ENCODE measurements around the gene NSUN2.
"Not testable (repeated sequence)": the region's sequence is repeated elsewhere in the genome, so short reads cannot be mapped to it uniquely, and the experiment has no call there.

NSUN2 gene

GRCh38 chr5:6660688-6661087 lies 27.8 kb upstream of the NSUN2 start:
- no peaks in the 10 kb centered on the region for H3K4me1 Mint-ChIP-seq (ENCODE audit: low read depth)
- peaks cover 91% of the 10 kb centered on the region for H3K36me3 Mint-ChIP-seq (ENCODE audit: low read depth)
- no peak overlapping the region for H3K4me3 Mint-ChIP-seq
- H3K27ac Mint-ChIP-seq, result no peak overlapping the region
- peaks cover 17% of the 10 kb centered on the region for H3K9me3 Mint-ChIP-seq
- H3K27me3 Mint-ChIP-seq, result no peaks in the 10 kb centered on the region
- intact Hi-C loops (cut with micrococcal nuclease), result no loop called here

GRCh38 chr5:6659941-6660684 lies 27.3 kb upstream of the NSUN2 start:
- Mint-ChIP-seq H3K36me3 (ENCODE audit: low read depth) (peaks cover 94% of the 10 kb centered on the region), H3K27ac (no peak overlapping the region), H3K4me3 (no peak overlapping the region), H3K4me1 (ENCODE audit: low read depth) (no peaks in the 10 kb centered on the region), H3K9me3 (peaks cover 23% of the 10 kb centered on the region), H3K27me3 (no peaks in the 10 kb centered on the region)
- intact Hi-C loops (cut with micrococcal nuclease), result no loop called here

- Mint-ChIP-seq H3K4me3 (no peak overlapping the region), H3K36me3 (ENCODE audit: low read depth) (peaks cover 87% of the 10 kb centered on the region), H3K9me3 (peaks cover 25% of the 10 kb centered on the region), H3K27me3 (no peaks in the 10 kb centered on the region), H3K27ac (no peak overlapping the region), H3K4me1 (ENCODE audit: low read depth) (no peaks in the 10 kb centered on the region)
- intact Hi-C loops (cut with micrococcal nuclease), result no loop called here
Measured at GRCh38 chr5:6656680-6657079, 23.8 kb upstream of the NSUN2 start.

GRCh38 chr5:6655432-6655831 lies 22.6 kb upstream of the NSUN2 start:
- peaks cover 80% of the 10 kb centered on the region for H3K36me3 Mint-ChIP-seq (ENCODE audit: low read depth)
- H3K27me3 Mint-ChIP-seq, result no peaks in the 10 kb centered on the region
- no peaks in the 10 kb centered on the region for H3K4me1 Mint-ChIP-seq (ENCODE audit: low read depth)
- no peak overlapping the region for H3K4me3 Mint-ChIP-seq
- intact Hi-C loops (cut with micrococcal nuclease), result no loop called here
- no peak overlapping the region for H3K27ac Mint-ChIP-seq
- H3K9me3 Mint-ChIP-seq, result peaks cover 25% of the 10 kb centered on the region

GRCh38 chr5:6652025-6652424 lies 19.2 kb upstream of the NSUN2 start:
- H3K4me3 Mint-ChIP-seq, result no peak overlapping the region
- peaks cover 31% of the 10 kb centered on the region for H3K4me1 Mint-ChIP-seq (ENCODE audit: low read depth)
- H3K9me3 Mint-ChIP-seq, result peaks cover 34% of the 10 kb centered on the region
- H3K36me3 Mint-ChIP-seq (ENCODE audit: low read depth), result peaks cover 63% of the 10 kb centered on the region
- H3K27ac Mint-ChIP-seq, result no peak overlapping the region
- intact Hi-C loops (cut with micrococcal nuclease), result no loop called here
- H3K27me3 Mint-ChIP-seq, result no peaks in the 10 kb centered on the region

- H3K4me1 Mint-ChIP-seq (ENCODE audit: low read depth), result peaks cover 52% of the 10 kb centered on the region
- intact Hi-C loops (cut with micrococcal nuclease), result no loop called here
- peaks cover 12% of the 10 kb centered on the region for H3K9me3 Mint-ChIP-seq
- H3K27me3 Mint-ChIP-seq, result no peaks in the 10 kb centered on the region
- no peak overlapping the region for H3K4me3 Mint-ChIP-seq
- no peak overlapping the region for H3K27ac Mint-ChIP-seq
- peaks cover 43% of the 10 kb centered on the region for H3K36me3 Mint-ChIP-seq (ENCODE audit: low read depth)
Measured at GRCh38 chr5:6649681-6650080, 16.8 kb upstream of the NSUN2 start.

- Mint-ChIP-seq H3K27ac (no peak overlapping the region), H3K4me3 (no peak overlapping the region), H3K4me1 (ENCODE audit: low read depth) (peaks cover 57% of the 10 kb centered on the region), H3K9me3 (peaks cover 12% of the 10 kb centered on the region), H3K27me3 (no peaks in the 10 kb centered on the region), H3K36me3 (ENCODE audit: low read depth) (peaks cover 45% of the 10 kb centered on the region)
- intact Hi-C loops (cut with micrococcal nuclease), result no loop called here
Measured at GRCh38 chr5:6649186-6649585, 16.3 kb upstream of the NSUN2 start.

- H3K4me1 Mint-ChIP-seq (ENCODE audit: low read depth), result peaks cover 72% of the 10 kb centered on the region
- H3K9me3 Mint-ChIP-seq, result peaks cover 12% of the 10 kb centered on the region
- peaks cover 36% of the 10 kb centered on the region for H3K36me3 Mint-ChIP-seq (ENCODE audit: low read depth)
- H3K27ac Mint-ChIP-seq; H3K27me3 Mint-ChIP-seq; H3K4me3 Mint-ChIP-seq; intact Hi-C loops (cut with micrococcal nuclease): not testable (repeated sequence)
Measured at GRCh38 chr5:6645571-6646362, 12.9 kb upstream of the NSUN2 start.

- H3K4me3 Mint-ChIP-seq, result no peak overlapping the region
- H3K4me1 Mint-ChIP-seq (ENCODE audit: low read depth), result peaks cover 69% of the 10 kb centered on the region
- intact Hi-C loops (cut with micrococcal nuclease), result no loop called here
- H3K36me3 Mint-ChIP-seq (ENCODE audit: low read depth), result peaks cover 33% of the 10 kb centered on the region
- H3K27me3 Mint-ChIP-seq, result no peaks in the 10 kb centered on the region
- no peak overlapping the region for H3K27ac Mint-ChIP-seq
- H3K9me3 Mint-ChIP-seq, result peaks cover 7% of the 10 kb centered on the region
Measured at GRCh38 chr5:6644794-6645241, 12.0 kb upstream of the NSUN2 start.

GRCh38 chr5:6642655-6643054 lies 9.8 kb upstream of the NSUN2 start:
- H3K9me3 Mint-ChIP-seq, result no peaks in the 10 kb centered on the region
- H3K36me3 Mint-ChIP-seq (ENCODE audit: low read depth), result peaks cover 20% of the 10 kb centered on the region
- H3K27ac Mint-ChIP-seq, result no peak overlapping the region
- no peak overlapping the region for H3K4me3 Mint-ChIP-seq
- intact Hi-C loops (cut with micrococcal nuclease), result no loop called here
- H3K27me3 Mint-ChIP-seq, result no peaks in the 10 kb centered on the region
- peaks cover 57% of the 10 kb centered on the region for H3K4me1 Mint-ChIP-seq (ENCODE audit: low read depth)

- peaks cover 29% of the 10 kb centered on the region for H3K4me1 Mint-ChIP-seq (ENCODE audit: low read depth)
- no peaks in the 10 kb centered on the region for H3K9me3 Mint-ChIP-seq
- intact Hi-C loops (cut with micrococcal nuclease), result no loop called here
- H3K27ac Mint-ChIP-seq, result no peak overlapping the region
- no peak overlapping the region for H3K4me3 Mint-ChIP-seq
- peaks cover 19% of the 10 kb centered on the region for H3K36me3 Mint-ChIP-seq (ENCODE audit: low read depth)
- H3K27me3 Mint-ChIP-seq, result no peaks in the 10 kb centered on the region
Measured at GRCh38 chr5:6638236-6638635, 5.4 kb upstream of the NSUN2 start.

- Mint-ChIP-seq H3K36me3 (ENCODE audit: low read depth) (peaks cover 19% of the 10 kb centered on the region), H3K4me1 (ENCODE audit: low read depth) (peaks cover 23% of the 10 kb centered on the region), H3K9me3 (no peaks in the 10 kb centered on the region), H3K27me3 (no peaks in the 10 kb centered on the region), H3K27ac (no peak overlapping the region), H3K4me3 (no peak overlapping the region)
- intact Hi-C loops (cut with micrococcal nuclease), result no loop called here
Measured at GRCh38 chr5:6637590-6637989, 4.7 kb upstream of the NSUN2 start.

- Mint-ChIP-seq H3K27me3 (no peaks in the 10 kb centered on the region), H3K36me3 (ENCODE audit: low read depth) (peaks cover 25% of the 10 kb centered on the region), H3K4me1 (ENCODE audit: low read depth) (peaks cover 29% of the 10 kb centered on the region), H3K27ac (no peak overlapping the region), H3K4me3 (no peak overlapping the region), H3K9me3 (no peaks in the 10 kb centered on the region)
- intact Hi-C loops (cut with micrococcal nuclease), result no loop called here
Measured at GRCh38 chr5:6637022-6637421, 4.2 kb upstream of the NSUN2 start.

GRCh38 chr5:6636293-6636692 lies 3.4 kb upstream of the NSUN2 start:
- intact Hi-C loops (cut with micrococcal nuclease), result no loop called here
- H3K4me3 Mint-ChIP-seq, result no peak overlapping the region
- H3K9me3 Mint-ChIP-seq, result no peaks in the 10 kb centered on the region
- no peaks in the 10 kb centered on the region for H3K27me3 Mint-ChIP-seq
- no peak overlapping the region for H3K27ac Mint-ChIP-seq
- H3K36me3 Mint-ChIP-seq (ENCODE audit: low read depth), result peaks cover 27% of the 10 kb centered on the region
- H3K4me1 Mint-ChIP-seq (ENCODE audit: low read depth), result peaks cover 34% of the 10 kb centered on the region

All from dendritic cell treated with granulocyte-macrophage colony-stimulating factor and Interleukin-4, amounts not matched to agents 40 ng/mL and 50 ng/mL, for 4 days (primary cell).